SU-DHL-6 (cell line): ENCODE measurements around the gene CTLA4.

Experiments used
- H2AFZ ChIP-seq: fragments of 200-600 bp; sonication (generic); 2 replicates; pipeline ENCODE4 v1.6.1; 2014; ENCODE audit warnings: low read depth, mild to moderate bottlenecking, moderate library complexity, mixed read lengths, antibody characterized with exemption, low read length; ENCODE audit not compliant: severe bottlenecking
- H3F3A ChIP-seq: fragments of 200-600 bp; shearing (Covaris generic); 2 replicates; pipeline ENCODE4 v1.6.0; 2016; ENCODE audit warnings: antibody characterized with exemption, mild to moderate bottlenecking; ENCODE audit not compliant: insufficient read depth
- H3K27ac ChIP-seq: fragments of 200-600 bp; sonication (generic); 2 replicates; pipeline ENCODE4 v1.5.1; 2016; ENCODE audit warnings: low read depth, mild to moderate bottlenecking, low read length, moderate library complexity, mixed read lengths
- H3K27me3 ChIP-seq: fragments of 200-600 bp; sonication (generic), shearing (Covaris generic); 2 replicates; pipeline ENCODE4 v1.6.0; 2014; ENCODE audit warnings: mild to moderate bottlenecking, low read length
- H3K36me3 ChIP-seq: fragments of 200-600 bp; sonication (generic); 2 replicates; pipeline ENCODE4 v1.6.1; 2014; ENCODE audit warnings: mild to moderate bottlenecking, low read length, mixed read lengths
- H3K4me2 ChIP-seq: fragments of 300-600, 200-600 bp; shearing (Covaris generic), sonication (generic); 2 replicates; pipeline ENCODE4 v1.6.0; 2014; ENCODE audit warnings: low read length, low read depth, mild to moderate bottlenecking; ENCODE audit not compliant: poor library complexity, severe bottlenecking
- H3K4me3 ChIP-seq: fragments of 200-600 bp; sonication (generic); 2 replicates; pipeline ENCODE4 v1.5.1; 2014; ENCODE audit warnings: antibody characterized with exemption, low read length, mild to moderate bottlenecking, mixed read lengths; ENCODE audit not compliant: insufficient read depth, poor library complexity, severe bottlenecking
- H3K79me2 ChIP-seq: fragments of 200-600 bp; sonication (generic); 2 replicates; pipeline ENCODE4 v1.6.1; 2014; ENCODE audit warnings: mild to moderate bottlenecking, low read length, moderate library complexity; ENCODE audit not compliant: insufficient read depth
- H3K9ac ChIP-seq: fragments of 200-600 bp; sonication (generic); 2 replicates; pipeline ENCODE4 v1.7.0; 2014; ENCODE audit warnings: mild to moderate bottlenecking, low read length
- H3K9me2 ChIP-seq: fragments of 200-600 bp; sonication (generic); replicated peaks from 2 replicates; pipeline ENCODE4 v1.6.1; 2014; ENCODE audit warnings: low read length; ENCODE audit not compliant: insufficient read depth
- H3K9me3 ChIP-seq: fragments of 200-600 bp; sonication (generic); 2 replicates; pipeline ENCODE4 v1.6.1; 2014; ENCODE audit warnings: low read length, mixed read lengths; ENCODE audit not compliant: insufficient read depth
- H4K20me1 ChIP-seq: fragments of 200-600 bp; sonication (generic); 2 replicates; pipeline ENCODE4 v1.6.1; 2014; ENCODE audit warnings: low read depth, mild to moderate bottlenecking, antibody characterized with exemption, low read length, moderate library complexity, mixed read lengths
- CTCF ChIP-seq: fragments of 200-600 bp; sonication (generic); IDR thresholded peaks from one replicate; pipeline ENCODE4 v1.5.1; 2017; ENCODE audit warnings: antibody characterized with exemption, mild to moderate bottlenecking, low read length, moderate library complexity; ENCODE audit not compliant: insufficient read depth, poor library complexity, severe bottlenecking
- EZH2phosphoT487 ChIP-seq: fragments of 200-600 bp; sonication (generic), shearing (Covaris generic); conservative IDR thresholded peaks from 2 replicates; pipeline ENCODE4 v1.6.1; 2018; ENCODE audit warnings: mild to moderate bottlenecking, antibody characterized with exemption, low read length, moderate library complexity, mixed read lengths

The CTLA4 gene

DNA sequence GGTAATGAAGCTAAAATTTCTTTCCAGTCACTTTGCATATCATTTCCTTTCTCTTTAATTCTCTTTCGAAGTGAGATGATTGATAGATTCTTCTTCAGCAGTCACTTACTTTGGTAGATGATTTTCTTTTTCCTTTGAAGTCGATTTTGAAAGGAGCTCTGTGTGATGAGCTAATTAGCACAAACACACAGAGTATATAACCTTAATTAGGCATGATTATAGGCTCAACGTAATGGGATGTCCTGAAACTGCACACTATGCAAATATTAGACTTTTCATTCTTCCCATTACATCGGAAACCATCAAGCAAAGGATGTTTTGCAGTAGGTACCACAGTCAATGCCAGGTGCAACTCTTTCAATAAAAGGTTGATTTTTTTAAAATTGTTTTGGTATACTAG lies 6.4 kb upstream of the CTLA4 start:
- H3K36me3 ChIP-seq, result no peaks in the 10 kb centered on the region
- H3K9me3 ChIP-seq, result no peaks in the 10 kb centered on the region
- no peak overlapping the region for H3K4me2 ChIP-seq
- no peaks in the 10 kb centered on the region for H3K79me2 ChIP-seq
- H3F3A ChIP-seq, result no peaks in the 10 kb centered on the region
- no peaks in the 10 kb centered on the region for H4K20me1 ChIP-seq
- no peaks in the 10 kb centered on the region for H3K27me3 ChIP-seq
- H2AFZ ChIP-seq, result no peak overlapping the region
- no peak overlapping the region for H3K4me3 ChIP-seq
- no peaks in the 10 kb centered on the region for H3K9me2 ChIP-seq
- no peak overlapping the region for H3K9ac ChIP-seq
- TF ChIP-seq EZH2phosphoT487 (no peak), CTCF (no peak)
- no peak overlapping the region for H3K27ac ChIP-seq

GRCh38 chr2:203861607-203862006 lies 6.0 kb upstream of the CTLA4 start:
- Histone ChIP-seq H3K27ac (no peak overlapping the region), H3K36me3 (no peaks in the 10 kb centered on the region), H3K9me3 (no peaks in the 10 kb centered on the region), H3K4me2 (no peak overlapping the region), H3K4me3 (no peak overlapping the region), H2AFZ (no peak overlapping the region), H3K27me3 (no peaks in the 10 kb centered on the region), H3F3A (no peaks in the 10 kb centered on the region), H3K9ac (no peak overlapping the region), H3K79me2 (no peaks in the 10 kb centered on the region), H3K9me2 (no peaks in the 10 kb centered on the region), H4K20me1 (no peaks in the 10 kb centered on the region)
- no peak for TF ChIP-seq EZH2phosphoT487
- no peak for TF ChIP-seq CTCF

GRCh38 chr2:203869223-203870042 lies 1.9 kb downstream of the CTLA4 start:
- H3K4me2 ChIP-seq, result no peak overlapping the region
- H4K20me1 ChIP-seq, result no peaks in the 10 kb centered on the region
- no peaks in the 10 kb centered on the region for H3K27me3 ChIP-seq
- H3K9ac ChIP-seq, result no peak overlapping the region
- H3K9me2 ChIP-seq, result no peaks in the 10 kb centered on the region
- no peak overlapping the region for H3K27ac ChIP-seq
- TF ChIP-seq EZH2phosphoT487 (no peak), CTCF (no peak)
- H3K36me3 ChIP-seq, result no peaks in the 10 kb centered on the region
- no peak overlapping the region for H3K4me3 ChIP-seq
- H2AFZ ChIP-seq, result no peak overlapping the region
- H3F3A ChIP-seq, result no peaks in the 10 kb centered on the region
- no peaks in the 10 kb centered on the region for H3K79me2 ChIP-seq
- H3K9me3 ChIP-seq, result no peaks in the 10 kb centered on the region
